Breast epithelium (tissue), 3 donors: ENCODE measurements around the gene CLK2.

Experiments
- POLR2AphosphoS5 ChIP-seq, 3 donors: sonication (generic); formaldehyde crosslinking; IDR thresholded peaks; one replicate each; pipeline ENCODE4 v1.6.1; 2017; ENCODE audit warnings: antibody characterized with exemption in 3 of 3
- TF ChIP-seq, protein P1 (sequence below), 3 donors: fragments of 450-650 bp; IDR thresholded peaks; one replicate each; pipeline ENCODE4 v1.5.1; 2016 to 2017; ENCODE audit warnings: antibody characterized with exemption in 3 of 3, mild to moderate bottlenecking in 3 of 3, moderate library complexity in 3 of 3

DNA sequence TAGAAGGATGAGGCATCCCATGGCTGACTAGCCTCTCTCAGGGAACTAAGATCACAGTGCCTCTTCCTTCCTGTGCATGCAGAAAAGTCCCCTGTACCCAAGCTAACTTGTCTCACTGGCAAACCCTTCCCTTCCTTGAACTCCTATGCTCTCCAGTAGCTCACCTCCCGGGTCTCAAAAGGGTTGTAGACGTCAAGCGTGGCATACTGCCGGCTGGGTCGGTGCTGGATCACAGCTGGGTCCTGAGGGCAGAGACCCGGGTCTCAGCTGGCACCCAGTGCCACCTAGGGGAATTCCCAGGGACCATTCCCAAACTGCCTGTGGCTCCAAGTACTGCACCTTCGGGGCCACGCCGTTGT is 11.8 kb downstream of the CLK2 start:
- TF ChIP-seq, protein P1, sequence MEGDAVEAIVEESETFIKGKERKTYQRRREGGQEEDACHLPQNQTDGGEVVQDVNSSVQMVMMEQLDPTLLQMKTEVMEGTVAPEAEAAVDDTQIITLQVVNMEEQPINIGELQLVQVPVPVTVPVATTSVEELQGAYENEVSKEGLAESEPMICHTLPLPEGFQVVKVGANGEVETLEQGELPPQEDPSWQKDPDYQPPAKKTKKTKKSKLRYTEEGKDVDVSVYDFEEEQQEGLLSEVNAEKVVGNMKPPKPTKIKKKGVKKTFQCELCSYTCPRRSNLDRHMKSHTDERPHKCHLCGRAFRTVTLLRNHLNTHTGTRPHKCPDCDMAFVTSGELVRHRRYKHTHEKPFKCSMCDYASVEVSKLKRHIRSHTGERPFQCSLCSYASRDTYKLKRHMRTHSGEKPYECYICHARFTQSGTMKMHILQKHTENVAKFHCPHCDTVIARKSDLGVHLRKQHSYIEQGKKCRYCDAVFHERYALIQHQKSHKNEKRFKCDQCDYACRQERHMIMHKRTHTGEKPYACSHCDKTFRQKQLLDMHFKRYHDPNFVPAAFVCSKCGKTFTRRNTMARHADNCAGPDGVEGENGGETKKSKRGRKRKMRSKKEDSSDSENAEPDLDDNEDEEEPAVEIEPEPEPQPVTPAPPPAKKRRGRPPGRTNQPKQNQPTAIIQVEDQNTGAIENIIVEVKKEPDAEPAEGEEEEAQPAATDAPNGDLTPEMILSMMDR (IDR thresholded peaks at IDR 0.05): no peak
- no peak for TF ChIP-seq POLR2AphosphoS5 (IDR thresholded peaks at IDR 0.05)
